Measurements from ENCODE around the gene AQP1.

- TF ChIP-seq CTCF (IDR thresholded peaks at IDR 0.05) (no peak), EP300 (IDR thresholded peaks at IDR 0.05) (no peak), POLR2A (IDR thresholded peaks at IDR 0.05) (no peak)
Observed at GRCh38 chr7:30920021-30920583, 8.4 kb downstream of the AQP1 start.
